IPS DF 6.9 (cell line): ENCODE measurements around the gene TPRN.
A peak's percentile ranks its signal among the peaks of the same experiment; 100 is the strongest.

Experiments
- DNase-seq: peaks from one replicate; pipeline ENCODE4 v3.0.0-alpha.2; 2013; ENCODE audit warnings: low read depth, low spot score
- H3K27ac ChIP-seq: one replicate; pipeline ENCODE4 v1.5.1; 2013; ENCODE audit warnings: low read length, control low read depth
- H3K27me3 ChIP-seq: 2 replicates; pipeline ENCODE4 v1.6.1; 2013; ENCODE audit warnings: mild to moderate bottlenecking, low read length; ENCODE audit not compliant: control insufficient read depth, insufficient read depth
- H3K36me3 ChIP-seq: 2 replicates; pipeline ENCODE4 v1.6.1; 2013; ENCODE audit warnings: low read length; ENCODE audit not compliant: control insufficient read depth, insufficient read depth
- H3K4me1 ChIP-seq: 2 replicates; pipeline ENCODE4 v1.6.1; 2013; ENCODE audit warnings: low read length; ENCODE audit not compliant: control insufficient read depth, insufficient read depth
- H3K4me3 ChIP-seq: 2 replicates; pipeline ENCODE4 v1.5.1; 2013; ENCODE audit warnings: mild to moderate bottlenecking, low read length
- H3K9me3 ChIP-seq: 2 replicates; pipeline ENCODE4 v1.6.1; 2013; ENCODE audit warnings: low read length, inconsistent platforms; ENCODE audit not compliant: control insufficient read depth, insufficient read depth
- WGBS: extraction: QIAGEN DNeasy Blood & Tissue Kit; methylation state at CpG from one replicate; pipeline ENCODE4 v1.1.7; 2013; ENCODE audit warnings: mixed read lengths, missing lambda C conversion rate; ENCODE audit not compliant: insufficient read length, insufficient coverage; 5-methylcytosine and 5-hydroxymethylcytosine counted together

Gene TPRN

DNA sequence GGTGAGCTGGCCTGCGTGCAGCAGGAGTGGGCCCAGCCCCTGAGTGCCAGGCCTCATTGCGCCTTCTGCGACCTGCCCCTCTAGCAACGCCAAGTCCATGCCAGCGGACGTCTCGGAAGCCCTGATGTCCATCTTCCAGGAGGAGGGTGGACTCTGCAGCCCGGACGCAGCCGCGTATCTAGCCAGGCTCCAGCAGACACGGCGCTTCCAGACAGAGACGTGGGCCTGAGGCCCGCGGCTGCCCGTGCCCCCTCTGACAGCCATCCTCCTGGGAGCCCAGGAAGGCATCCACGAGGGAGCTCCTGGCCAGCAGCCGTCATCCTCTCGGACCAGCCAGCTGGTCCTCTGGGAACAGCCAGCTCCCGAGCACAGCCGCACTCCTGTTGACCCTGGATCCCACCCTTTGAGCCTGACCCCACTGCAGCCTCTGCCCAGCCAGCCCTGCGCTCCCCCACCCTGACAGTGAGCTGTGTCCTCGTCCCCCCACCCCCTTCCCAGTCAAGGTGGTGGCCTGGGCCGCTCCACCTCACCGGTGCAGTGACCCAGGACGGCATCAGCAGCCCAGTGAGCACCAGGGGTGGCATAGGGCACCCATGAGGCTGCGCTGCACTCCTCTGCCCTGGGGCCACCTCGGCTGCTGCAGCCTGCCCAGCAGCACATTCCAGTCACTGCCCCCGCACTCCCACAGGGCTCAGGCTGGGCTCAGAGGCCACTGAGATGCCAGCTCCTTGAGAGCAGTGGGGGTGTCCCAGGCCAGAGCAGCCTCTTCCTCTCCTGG is 15.8 kb upstream of the TPRN start:
- Histone ChIP-seq H3K4me1 (peaks cover 3% of the 10 kb centered on the region; the same call in 1 of the 2 replicates), H3K4me3 (no peak overlapping the region), H3K27ac (no peak overlapping the region), H3K9me3 (no peaks in the 10 kb centered on the region), H3K27me3 (no peaks in the 10 kb centered on the region), H3K36me3 (peaks cover 11% of the 10 kb centered on the region)
- no peak for DNase-seq
- no CpG with 5 or more reads among the region's 30 CpGs for WGBS

DNA sequence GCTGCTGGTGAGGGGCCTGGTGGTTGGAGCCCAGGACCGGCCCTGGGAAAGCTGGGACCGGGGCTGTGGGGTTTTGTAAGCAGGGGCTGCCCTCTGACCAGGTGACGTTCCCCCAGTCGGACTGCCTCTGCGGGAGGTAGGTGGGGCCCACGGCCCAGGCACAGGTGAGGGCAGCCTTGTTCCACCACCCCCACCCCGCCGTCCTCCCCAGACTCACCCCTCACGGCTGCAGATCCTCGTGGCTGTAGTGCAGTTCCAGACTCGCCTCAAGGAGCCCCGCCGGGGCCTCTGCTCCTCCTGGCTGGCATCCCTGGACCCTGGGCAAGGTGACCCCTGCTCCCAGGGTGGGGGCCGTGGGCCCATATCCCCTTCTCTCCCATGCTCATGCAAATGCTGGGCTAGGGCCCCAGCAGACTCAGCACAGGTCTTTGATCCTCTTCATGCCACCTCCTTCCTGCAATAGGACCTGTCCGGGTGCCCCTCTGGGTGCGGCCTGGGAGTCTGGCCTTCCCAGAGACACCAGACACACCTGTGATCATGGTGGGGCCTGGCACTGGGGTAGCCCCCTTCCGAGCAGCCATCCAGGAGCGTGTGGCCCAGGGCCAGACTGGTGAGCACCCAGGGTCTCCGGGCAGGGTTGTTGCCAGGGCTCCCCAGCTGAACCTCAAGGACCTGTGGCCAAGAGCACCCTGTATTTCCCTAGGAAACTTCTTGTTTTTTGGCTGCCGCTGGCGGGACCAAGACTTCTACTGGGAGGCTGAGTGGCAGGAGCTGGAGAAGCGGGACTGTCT is 14.8 kb upstream of the TPRN start:
- Histone ChIP-seq H3K4me3 (no peak overlapping the region), H3K27ac (no peak overlapping the region), H3K27me3 (no peaks in the 10 kb centered on the region), H3K4me1 (peaks cover 3% of the 10 kb centered on the region; the same call in 1 of the 2 replicates), H3K9me3 (no peaks in the 10 kb centered on the region), H3K36me3 (peaks cover 11% of the 10 kb centered on the region)
- no CpG with 5 or more reads among the region's 22 CpGs for WGBS
- DNase-seq = no peak

DNA sequence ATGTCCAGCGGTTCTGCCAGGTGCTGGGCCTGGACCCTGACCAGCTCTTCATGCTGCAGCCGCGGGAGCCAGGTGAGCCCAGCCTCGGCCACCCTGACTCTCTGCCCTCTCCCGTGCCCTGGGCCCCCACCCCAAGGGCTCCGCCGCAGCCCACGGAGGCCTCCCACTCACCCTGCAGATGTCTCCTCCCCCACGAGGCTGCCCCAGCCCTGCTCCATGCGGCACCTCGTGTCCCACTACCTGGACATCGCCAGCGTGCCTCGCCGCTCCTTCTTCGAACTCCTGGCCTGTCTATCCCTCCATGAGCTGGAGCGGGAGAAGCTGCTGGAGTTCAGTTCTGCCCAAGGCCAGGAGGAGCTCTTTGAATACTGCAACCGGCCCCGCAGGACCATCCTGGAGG is 14.1 kb upstream of the TPRN start:
- no peak overlapping the region for H3K4me3 ChIP-seq
- no peaks in the 10 kb centered on the region for H3K9me3 ChIP-seq
- H3K27me3 ChIP-seq = no peaks in the 10 kb centered on the region
- DNase-seq = no peak
- peaks cover 11% of the 10 kb centered on the region for H3K36me3 ChIP-seq
- H3K27ac ChIP-seq = no peak overlapping the region
- WGBS = no CpG with 5 or more reads among the region's 19 CpGs
- H3K4me1 ChIP-seq = peaks cover 3% of the 10 kb centered on the region; the same call in 1 of the 2 replicates

DNA sequence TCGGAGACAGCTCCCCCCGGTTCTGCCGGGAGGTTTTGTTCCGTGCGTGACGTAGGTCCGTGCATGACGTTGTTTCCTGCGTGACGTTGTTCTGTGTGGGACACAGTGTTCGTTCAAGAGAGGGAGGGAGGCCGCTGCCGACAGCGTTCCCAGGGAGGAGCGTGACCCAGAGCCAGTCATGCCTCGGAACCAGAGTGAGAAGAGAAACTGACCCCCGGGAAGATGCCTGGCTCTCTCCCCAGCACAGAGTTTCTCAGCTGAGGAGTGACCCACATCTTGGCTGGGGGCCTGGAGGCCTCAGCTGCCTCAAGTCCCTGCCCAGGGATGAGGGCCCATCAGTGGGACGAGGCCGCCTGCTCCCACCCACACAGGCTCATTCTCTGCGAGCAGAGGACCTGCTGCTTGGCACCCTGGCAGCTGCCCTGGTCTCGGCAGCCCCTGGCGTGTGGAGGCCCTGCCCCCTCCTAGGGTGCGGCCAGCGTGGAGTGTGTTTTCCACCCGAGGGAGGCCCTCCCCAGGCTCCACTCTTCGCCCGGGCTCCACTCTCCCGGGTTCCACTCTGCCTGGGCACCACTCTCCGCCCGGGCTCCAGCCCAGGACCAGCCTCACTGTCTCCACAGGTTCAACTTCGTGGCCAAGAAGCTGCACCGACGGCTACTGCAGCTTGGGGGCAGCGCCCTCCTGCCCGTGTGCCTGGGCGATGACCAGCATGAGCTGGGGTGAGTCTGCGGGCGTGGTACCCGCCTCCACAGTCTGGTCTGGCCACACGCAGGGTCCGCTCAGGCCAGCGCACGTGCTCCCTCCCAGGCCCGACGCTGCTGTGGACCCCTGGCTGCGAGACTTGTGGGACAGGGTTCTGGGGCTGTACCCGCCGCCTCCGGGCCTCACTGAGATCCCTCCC is 12.9 kb upstream of the TPRN start:
- WGBS = no CpG with 5 or more reads among the region's 49 CpGs
- Histone ChIP-seq H3K4me3 (no peak overlapping the region), H3K27me3 (no peaks in the 10 kb centered on the region), H3K36me3 (peaks cover 11% of the 10 kb centered on the region), H3K27ac (no peak overlapping the region), H3K9me3 (no peaks in the 10 kb centered on the region), H3K4me1 (peaks cover 1% of the 10 kb centered on the region; the same call in 1 of the 2 replicates)
- no peak for DNase-seq

DNA sequence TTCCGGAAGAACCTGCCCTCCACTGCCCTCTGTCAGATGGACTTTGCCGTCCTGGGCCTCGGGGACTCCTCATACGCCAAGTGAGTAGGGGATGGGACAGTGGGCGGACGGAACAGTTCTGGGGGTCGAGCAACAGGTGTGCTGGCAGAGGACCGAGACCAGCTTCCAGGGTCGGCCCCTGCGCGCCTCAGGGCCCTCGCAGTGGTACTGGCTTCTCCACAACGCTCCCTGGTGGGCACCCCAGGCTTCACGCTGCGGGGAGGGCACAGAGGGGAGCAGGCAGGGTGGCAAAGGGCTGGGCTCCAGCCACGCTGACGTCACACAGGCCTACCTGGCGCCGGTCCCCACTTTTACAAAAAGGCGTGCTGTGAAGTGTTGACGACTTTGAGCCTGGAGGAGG is 12.0 kb upstream of the TPRN start:
- H3K36me3 ChIP-seq = peaks cover 11% of the 10 kb centered on the region
- H3K27ac ChIP-seq = no peak overlapping the region
- peaks cover 1% of the 10 kb centered on the region; the same call in 1 of the 2 replicates for H3K4me1 ChIP-seq
- DNase-seq = no peak
- no peak overlapping the region for H3K4me3 ChIP-seq
- no peaks in the 10 kb centered on the region for H3K27me3 ChIP-seq
- H3K9me3 ChIP-seq = no peaks in the 10 kb centered on the region
- WGBS = no CpG with 5 or more reads among the region's 21 CpGs

DNA sequence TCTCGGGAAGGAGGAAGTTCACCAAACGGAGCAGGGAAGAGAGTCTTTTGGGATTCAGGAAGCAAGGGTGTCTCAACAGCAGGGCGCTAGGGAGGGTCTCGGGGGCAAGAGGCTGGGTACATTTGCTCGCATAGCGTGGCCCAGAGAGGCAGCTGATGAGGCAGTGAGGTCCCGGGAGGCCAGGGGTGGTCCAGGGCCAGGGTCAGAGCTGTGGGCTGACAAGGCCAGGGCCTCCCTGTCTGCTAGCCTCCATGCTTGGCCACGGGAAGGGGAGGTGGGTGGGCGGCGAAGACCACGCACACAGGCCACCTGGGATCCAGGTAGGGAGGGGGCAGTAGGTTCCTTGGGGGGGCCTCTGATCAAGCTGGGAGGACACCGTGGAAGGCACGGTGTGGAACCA is 11.0 kb upstream of the TPRN start:
- peaks cover 14% of the 10 kb centered on the region for H3K36me3 ChIP-seq

DNA sequence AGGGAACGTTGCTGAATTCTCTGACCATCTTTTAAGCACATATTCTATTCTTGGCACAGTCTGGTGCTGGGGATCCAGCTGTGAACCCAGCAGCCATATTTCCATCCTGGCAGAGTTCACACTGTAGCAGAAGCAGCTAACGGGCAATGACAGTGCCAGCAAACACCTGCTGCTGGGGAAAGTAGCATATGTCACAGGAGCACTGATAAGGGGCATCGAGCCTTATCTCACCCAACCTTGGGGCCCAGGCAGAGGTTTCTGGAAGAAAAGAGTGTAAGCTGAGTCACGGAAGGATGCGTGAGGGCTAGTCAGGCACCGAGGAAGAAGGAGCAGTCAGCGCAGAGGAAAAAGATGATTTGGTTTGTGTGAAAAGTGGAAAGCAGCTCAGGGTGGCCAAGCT is 6.1 kb upstream of the TPRN start:
- Histone ChIP-seq H3K36me3 (0 out of 2 replicates have a peak, but pooled peaks cover 3% of the 10 kb centered on the region), H3K4me1 (peaks cover 2% of the 10 kb centered on the region; the same call in 1 of the 2 replicates), H3K9me3 (no peaks in the 10 kb centered on the region), H3K27me3 (no peaks in the 10 kb centered on the region), H3K27ac (no peak overlapping the region), H3K4me3 (no peak overlapping the region)
- WGBS = no CpG with 5 or more reads among the region's 7 CpGs
- no peak for DNase-seq

More for the DNA sequence above, 11.0 kb upstream of the TPRN start:
- no peak overlapping the region for H3K4me3 ChIP-seq
- no peaks in the 10 kb centered on the region for H3K9me3 ChIP-seq
- H3K27ac ChIP-seq = no peak overlapping the region
- DNase-seq = no peak
- H3K27me3 ChIP-seq = no peaks in the 10 kb centered on the region
- H3K4me1 ChIP-seq = no peaks in the 10 kb centered on the region
- WGBS = no CpG with 5 or more reads among the region's 13 CpGs

DNA sequence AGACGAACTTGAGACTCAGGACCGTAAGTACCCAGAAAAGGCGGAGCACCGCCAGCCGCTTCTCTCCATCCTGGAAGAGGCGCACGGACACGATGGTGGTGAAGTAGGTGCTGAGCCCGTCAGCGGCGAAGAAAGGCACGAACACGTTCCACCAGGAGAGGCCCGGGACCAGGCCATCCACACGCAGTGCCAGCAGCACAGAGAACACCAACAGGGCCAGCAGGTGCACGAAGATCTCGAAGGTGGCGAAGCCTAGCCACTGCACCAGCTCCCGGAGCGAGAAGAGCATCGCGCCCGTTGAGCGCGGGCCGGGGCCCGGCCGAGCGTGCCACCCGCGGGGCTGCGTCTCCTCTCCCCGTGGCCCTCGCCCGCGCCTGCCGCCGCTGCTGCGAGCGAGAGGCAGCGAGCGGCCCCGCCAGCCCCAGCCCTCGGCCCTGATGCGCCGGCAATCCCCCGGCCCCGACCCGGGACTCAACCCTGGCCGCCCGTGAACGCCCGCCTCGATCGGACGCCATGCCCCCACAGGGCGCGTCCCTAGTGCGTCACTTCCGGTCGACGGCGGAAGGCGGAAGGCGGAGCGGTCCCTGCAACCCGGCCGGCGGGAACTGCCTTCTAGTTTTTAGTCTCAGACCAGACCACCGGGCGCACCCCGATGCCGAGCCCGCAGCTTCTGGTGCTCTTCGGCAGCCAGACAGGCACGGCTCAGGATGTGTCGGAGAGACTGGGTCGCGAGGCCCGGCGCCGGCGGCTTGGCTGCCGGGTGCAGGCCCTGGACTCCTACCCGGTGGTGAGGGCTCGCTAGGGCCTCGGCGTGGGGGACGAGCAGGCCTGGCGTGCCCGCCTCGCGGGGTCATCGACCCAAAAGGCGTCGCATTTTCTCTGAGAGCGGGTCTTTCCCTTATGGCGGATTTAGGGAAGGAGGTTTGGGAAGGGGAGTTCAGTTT is 4.9 kb upstream of the TPRN start, which contains the start of the genes NDOR1 and TMEM203:
Gene NDOR1 (plus strand): TSS at position 575 of the 944 bp plus-strand sequence. CDS start 78 bp downstream, at position 653.
Gene TMEM203 (minus strand): TSS at position 523 of the 944 bp plus-strand sequence. CDS start 234 bp downstream, at position 289.
- DNase-seq = no peak
- peak within 1 kb of the TSS; percentile 78 for H3K4me3 ChIP-seq
- no CpG with 5 or more reads among the region's 98 CpGs for WGBS
- H3K27me3 ChIP-seq = no peaks in the 10 kb centered on the region
- 0 out of 2 replicates have a peak, but pooled peaks cover 3% of the 10 kb centered on the region for H3K36me3 ChIP-seq
- no peaks in the 10 kb centered on the region for H3K9me3 ChIP-seq
- no peak within 1 kb of the TSS for H3K27ac ChIP-seq
- H3K4me1 ChIP-seq = peaks cover 4% of the 10 kb centered on the region; the same call in 1 of the 2 replicates

DNA sequence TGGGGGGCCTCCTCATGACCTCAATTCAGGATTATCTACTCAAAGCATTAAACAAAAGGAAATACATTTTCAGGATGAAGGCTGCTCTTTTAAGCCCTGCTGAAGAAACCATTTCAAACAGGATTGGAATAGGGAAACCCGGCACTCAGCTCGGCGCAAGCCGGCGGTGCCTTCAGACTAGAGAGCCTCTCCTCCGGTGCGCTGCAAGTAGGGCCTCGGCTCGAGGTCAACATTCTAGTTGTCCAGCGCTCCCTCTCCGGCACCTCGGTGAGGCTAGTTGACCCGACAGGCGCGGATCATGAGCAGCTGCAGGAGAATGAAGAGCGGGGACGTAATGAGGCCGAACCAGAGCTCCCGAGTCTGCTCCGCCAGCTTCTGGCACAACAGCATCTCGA is 4.2 kb upstream of the TPRN start:
- WGBS = no CpG with 5 or more reads among the region's 21 CpGs
- Histone ChIP-seq H3K27ac (no peak overlapping the region), H3K9me3 (no peaks in the 10 kb centered on the region), H3K4me3 (peak overlapping the region; percentile 78), H3K36me3 (0 out of 2 replicates have a peak, but pooled peaks cover 3% of the 10 kb centered on the region), H3K4me1 (peaks cover 4% of the 10 kb centered on the region; the same call in 1 of the 2 replicates), H3K27me3 (no peaks in the 10 kb centered on the region)
- no peak for DNase-seq
